PFSK-1 (cell line): ENCODE data around the gene CCDC188. TPM values are rescaled to one million over a fixed set of nuclear protein-coding genes. Genes with fewer than 3 reads are reported as not detected.

Source experiments
- FOXP2 ChIP-seq: optimal IDR thresholded peaks from 2 replicates; pipeline ENCODE3; 2011; ENCODE audit warnings: borderline replicate concordance, control low read depth, inconsistent platforms; ENCODE audit not compliant: insufficient read depth; ENCODE audit errors: extremely low read length, extremely low read depth
- POLR2AphosphoS5 ChIP-seq: IDR thresholded peaks from 2 replicates; pipeline ENCODE4 v1.6.1; 2012; ENCODE audit warnings: low read depth, mild to moderate bottlenecking, control low read depth, low read length, moderate library complexity
- REST ChIP-seq, 2 experiments: IDR thresholded peaks; 2 replicates each; pipeline versions ENCODE4 v1.6.1 to v1.8.0; 2011 to 2012; ENCODE audit warnings: low read depth in 2 of 2, low read length in 2 of 2, control low read depth in 1 of 2, inconsistent platforms in 1 of 2, mild to moderate bottlenecking in 1 of 2, moderate library complexity in 1 of 2; ENCODE audit not compliant: insufficient read depth in 1 of 2
- SIN3A ChIP-seq: IDR thresholded peaks from 2 replicates; pipeline ENCODE4 v1.6.1; 2012; ENCODE audit warnings: mild to moderate bottlenecking, low read length, moderate library complexity, borderline replicate concordance; ENCODE audit not compliant: insufficient read depth
- TAF1 ChIP-seq: IDR thresholded peaks from 2 replicates; pipeline ENCODE4 v1.6.1; 2012; ENCODE audit warnings: low read length, control low read depth, borderline replicate concordance; ENCODE audit not compliant: insufficient read depth
- polyA plus RNA-seq: library from polyadenylated mRNA; unstranded; fragments of >200 nt; gene quantifications from one replicate; pipeline ENCODE4 v1.2.1, GENCODE V29; 2012; ENCODE audit warnings: low read depth, missing spikeins; ENCODE audit not compliant: insufficient read length

Gene CCDC188
- polyA plus RNA-seq: 10.3 TPM

DNA sequence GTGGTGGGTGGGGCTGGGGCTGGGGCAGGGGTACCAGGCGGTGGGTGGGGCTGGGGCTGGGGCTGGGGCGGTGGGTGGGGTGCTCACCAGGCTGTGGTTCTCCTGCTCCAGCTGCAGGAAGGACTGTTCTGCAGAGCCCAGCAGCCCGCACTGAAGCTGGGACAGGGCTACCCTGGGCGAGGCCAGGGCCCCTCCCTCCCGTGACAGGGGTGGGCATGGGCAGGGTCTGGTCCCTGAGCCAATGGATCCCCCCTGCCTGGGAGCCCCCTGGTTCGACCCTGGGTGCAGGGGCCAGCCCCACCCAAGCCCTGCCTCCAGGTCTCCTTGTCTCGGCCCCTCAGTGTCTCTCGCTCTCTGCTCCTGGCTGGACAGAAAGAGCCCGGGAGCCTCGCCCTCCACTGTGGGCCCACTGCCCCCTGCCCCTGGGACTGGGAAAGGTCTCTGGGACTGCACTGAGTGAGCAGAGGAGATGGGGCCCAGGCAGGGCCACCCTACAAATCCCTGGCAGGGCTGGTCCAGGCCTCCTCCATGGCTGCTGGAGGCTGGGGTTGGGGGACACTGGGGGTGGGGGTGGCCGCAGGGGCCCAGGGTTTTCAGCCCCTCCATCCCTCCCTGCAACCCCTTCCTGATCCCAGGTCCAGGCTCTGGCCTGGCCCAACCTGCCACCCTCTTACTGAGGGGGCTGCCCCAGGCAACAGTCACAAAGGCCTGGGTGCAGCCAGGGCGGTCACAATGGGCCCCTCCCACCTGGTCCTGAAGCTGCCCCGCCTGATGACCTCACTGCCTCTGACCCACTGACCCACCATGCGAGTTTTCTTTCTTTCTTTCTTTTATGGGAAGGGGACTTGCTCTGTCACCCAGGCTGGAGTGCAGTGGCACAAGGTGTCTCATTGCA lies at the start of gene CCDC188:
CCDC188 (minus strand) TSS at position 675 of the 895 bp plus-strand sequence; CDS start at position 606, 69 bp downstream.
- TF ChIP-seq REST (IDR thresholded peaks at IDR 0.05; ENCODE audit: insufficient read depth in 1 of 2, low read depth in 2 of 2, low read length in 2 of 2) (no peak), FOXP2 (no peak), SIN3A (no peak), TAF1 (no peak), POLR2AphosphoS5 (no peak)

DNA sequence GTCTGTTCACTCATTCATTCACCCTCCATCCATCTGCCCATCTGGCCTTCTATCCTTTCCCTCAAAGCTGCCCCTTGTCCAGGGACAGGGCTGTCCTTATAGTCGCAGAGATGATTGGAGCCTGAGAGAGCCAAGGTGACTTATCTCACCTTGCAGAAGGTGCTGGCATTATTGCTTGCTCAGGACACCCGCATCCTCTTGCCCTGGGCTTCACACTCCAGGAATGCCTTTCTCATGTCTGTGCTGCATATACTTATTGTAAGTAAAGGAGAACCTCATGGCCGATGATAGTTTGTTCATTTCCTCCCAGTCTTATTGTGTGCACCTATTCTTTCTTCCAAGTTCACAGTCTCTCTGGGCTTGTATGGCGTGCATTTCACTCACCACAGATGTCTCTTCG lies 49.1 kb upstream of the CCDC188 start:
- TF ChIP-seq REST (IDR thresholded peaks at IDR 0.05; ENCODE audit: insufficient read depth in 1 of 2, low read depth in 2 of 2, low read length in 2 of 2): no peak
- no peak for TF ChIP-seq TAF1
- no peak for TF ChIP-seq FOXP2
- TF ChIP-seq SIN3A: no peak
- TF ChIP-seq POLR2AphosphoS5: no peak

GRCh38 chr22:20199413-20199842 lies 48.6 kb upstream of the CCDC188 start:
- TF ChIP-seq TAF1: no peak
- TF ChIP-seq FOXP2: no peak
- TF ChIP-seq POLR2AphosphoS5: no peak
- TF ChIP-seq REST (IDR thresholded peaks at IDR 0.05; ENCODE audit: insufficient read depth in 1 of 2, low read depth in 2 of 2, low read length in 2 of 2): no peak
- no peak for TF ChIP-seq SIN3A

DNA sequence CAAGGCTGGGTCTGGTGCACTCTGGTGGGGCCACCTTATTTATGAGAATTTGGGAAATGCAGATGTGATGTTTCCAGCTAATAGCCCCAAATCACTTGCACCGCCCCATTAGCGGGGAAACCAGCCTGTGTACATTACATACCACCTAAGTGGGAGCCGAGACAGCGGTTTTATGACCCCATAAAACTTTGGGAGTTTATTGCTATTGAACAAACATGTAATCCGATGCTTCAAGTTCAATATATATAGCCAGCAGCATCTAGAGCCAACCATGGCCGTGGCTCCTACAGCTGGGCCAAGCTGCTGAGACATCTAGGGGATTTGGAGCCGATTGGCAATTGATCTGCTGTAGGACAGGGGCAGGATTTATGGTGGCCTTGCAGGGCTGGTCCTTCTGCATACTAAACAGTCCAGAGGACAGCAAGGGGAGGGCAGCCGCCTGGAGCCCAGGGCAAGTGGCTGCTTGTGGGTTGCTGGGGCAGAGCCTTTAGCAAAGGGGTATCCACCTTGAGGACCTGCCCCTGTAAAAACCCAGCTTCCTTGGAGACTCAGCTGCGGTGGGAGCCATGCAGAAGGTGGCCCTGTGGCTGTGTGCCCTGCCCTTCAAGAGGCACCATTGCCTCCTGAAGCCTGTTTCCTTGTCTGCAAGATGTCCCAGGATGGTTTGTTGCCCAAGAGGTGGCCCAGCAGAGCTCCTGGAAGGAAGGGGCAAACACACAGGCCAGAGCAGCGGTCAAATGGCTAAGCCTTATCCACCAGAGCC lies 47.9 kb upstream of the CCDC188 start:
- TF ChIP-seq REST (IDR thresholded peaks at IDR 0.05; ENCODE audit: insufficient read depth in 1 of 2, low read depth in 2 of 2, low read length in 2 of 2): no peak
- TF ChIP-seq TAF1: no peak
- TF ChIP-seq SIN3A: no peak
- no peak for TF ChIP-seq POLR2AphosphoS5
- TF ChIP-seq FOXP2: no peak
